WTC11 (cell line): ENCODE results near the gene HDAC9.

Source experiments
- GABPB1 ChIP-seq: sonication (generic); formaldehyde crosslinking; IDR thresholded peaks from 2 replicates; pipeline ENCODE4 v1.8.1; 2023; ENCODE audit warnings: mild to moderate bottlenecking, missing genetic modification reagents
- HMGXB4 ChIP-seq: sonication (generic); formaldehyde crosslinking; IDR thresholded peaks from 2 replicates; pipeline ENCODE4 v1.8.1; 2023; ENCODE audit warnings: mild to moderate bottlenecking, moderate library complexity, missing genetic modification reagents
- TP53 ChIP-seq: sonication (generic); formaldehyde crosslinking; IDR thresholded peaks from 2 replicates; pipeline ENCODE4 v1.8.1; 2023; ENCODE audit warnings: mild to moderate bottlenecking, missing genetic modification reagents
- TF ChIP-seq, protein P1 (sequence below): fragments of 200-600 bp; IDR thresholded peaks from 2 replicates; pipeline ENCODE4 v1.8.0; 2022; ENCODE audit warnings: antibody characterized with exemption
- TF ChIP-seq, protein P2 (sequence below): sonication (generic); formaldehyde crosslinking; IDR thresholded peaks from 2 replicates; pipeline ENCODE4 v1.8.1; 2023; ENCODE audit warnings: mild to moderate bottlenecking, missing genetic modification reagents, moderate library complexity
- TF ChIP-seq, protein P3 (sequence below): sonication (generic); formaldehyde crosslinking; IDR thresholded peaks from 2 replicates; pipeline ENCODE4 v1.8.1; 2022; ENCODE audit warnings: low read depth, mild to moderate bottlenecking, moderate library complexity, missing genetic modification reagents, borderline replicate concordance

- TF ChIP-seq TP53 (no peak), GABPB1 (CRISPR knock-in tag) (no peak), HMGXB4 (no peak)
- TF ChIP-seq, protein P1, sequence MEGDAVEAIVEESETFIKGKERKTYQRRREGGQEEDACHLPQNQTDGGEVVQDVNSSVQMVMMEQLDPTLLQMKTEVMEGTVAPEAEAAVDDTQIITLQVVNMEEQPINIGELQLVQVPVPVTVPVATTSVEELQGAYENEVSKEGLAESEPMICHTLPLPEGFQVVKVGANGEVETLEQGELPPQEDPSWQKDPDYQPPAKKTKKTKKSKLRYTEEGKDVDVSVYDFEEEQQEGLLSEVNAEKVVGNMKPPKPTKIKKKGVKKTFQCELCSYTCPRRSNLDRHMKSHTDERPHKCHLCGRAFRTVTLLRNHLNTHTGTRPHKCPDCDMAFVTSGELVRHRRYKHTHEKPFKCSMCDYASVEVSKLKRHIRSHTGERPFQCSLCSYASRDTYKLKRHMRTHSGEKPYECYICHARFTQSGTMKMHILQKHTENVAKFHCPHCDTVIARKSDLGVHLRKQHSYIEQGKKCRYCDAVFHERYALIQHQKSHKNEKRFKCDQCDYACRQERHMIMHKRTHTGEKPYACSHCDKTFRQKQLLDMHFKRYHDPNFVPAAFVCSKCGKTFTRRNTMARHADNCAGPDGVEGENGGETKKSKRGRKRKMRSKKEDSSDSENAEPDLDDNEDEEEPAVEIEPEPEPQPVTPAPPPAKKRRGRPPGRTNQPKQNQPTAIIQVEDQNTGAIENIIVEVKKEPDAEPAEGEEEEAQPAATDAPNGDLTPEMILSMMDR: no peak
- TF ChIP-seq, protein P2, sequence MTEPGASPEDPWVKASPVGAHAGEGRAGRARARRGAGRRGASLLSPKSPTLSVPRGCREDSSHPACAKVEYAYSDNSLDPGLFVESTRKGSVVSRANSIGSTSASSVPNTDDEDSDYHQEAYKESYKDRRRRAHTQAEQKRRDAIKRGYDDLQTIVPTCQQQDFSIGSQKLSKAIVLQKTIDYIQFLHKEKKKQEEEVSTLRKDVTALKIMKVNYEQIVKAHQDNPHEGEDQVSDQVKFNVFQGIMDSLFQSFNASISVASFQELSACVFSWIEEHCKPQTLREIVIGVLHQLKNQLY (CRISPR knock-in tag): no peak
- TF ChIP-seq, protein P3, sequence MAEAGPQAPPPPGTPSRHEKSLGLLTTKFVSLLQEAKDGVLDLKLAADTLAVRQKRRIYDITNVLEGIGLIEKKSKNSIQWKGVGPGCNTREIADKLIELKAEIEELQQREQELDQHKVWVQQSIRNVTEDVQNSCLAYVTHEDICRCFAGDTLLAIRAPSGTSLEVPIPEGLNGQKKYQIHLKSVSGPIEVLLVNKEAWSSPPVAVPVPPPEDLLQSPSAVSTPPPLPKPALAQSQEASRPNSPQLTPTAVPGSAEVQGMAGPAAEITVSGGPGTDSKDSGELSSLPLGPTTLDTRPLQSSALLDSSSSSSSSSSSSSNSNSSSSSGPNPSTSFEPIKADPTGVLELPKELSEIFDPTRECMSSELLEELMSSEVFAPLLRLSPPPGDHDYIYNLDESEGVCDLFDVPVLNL (CRISPR knock-in tag): no peak
Observed at GRCh38 chr7:18680576-18680975, 185.0 kb downstream of the HDAC9 start.
